GM19372 (cell line): ENCODE results near the gene SLC36A3.
"Not testable (repeated sequence)": the region's sequence is repeated elsewhere in the genome, so short reads cannot be mapped to it uniquely, and the experiment has no call there.

Experiments used
- ATAC-seq: cut with Tn5 transposase; IDR thresholded peaks from one replicate; pipeline ENCODE4 v1.9.1; 2021; ENCODE audit warnings: mild to moderate bottlenecking, low read depth, moderate library complexity; ENCODE audit not compliant: unreplicated experiment

The SLC36A3 gene

DNA sequence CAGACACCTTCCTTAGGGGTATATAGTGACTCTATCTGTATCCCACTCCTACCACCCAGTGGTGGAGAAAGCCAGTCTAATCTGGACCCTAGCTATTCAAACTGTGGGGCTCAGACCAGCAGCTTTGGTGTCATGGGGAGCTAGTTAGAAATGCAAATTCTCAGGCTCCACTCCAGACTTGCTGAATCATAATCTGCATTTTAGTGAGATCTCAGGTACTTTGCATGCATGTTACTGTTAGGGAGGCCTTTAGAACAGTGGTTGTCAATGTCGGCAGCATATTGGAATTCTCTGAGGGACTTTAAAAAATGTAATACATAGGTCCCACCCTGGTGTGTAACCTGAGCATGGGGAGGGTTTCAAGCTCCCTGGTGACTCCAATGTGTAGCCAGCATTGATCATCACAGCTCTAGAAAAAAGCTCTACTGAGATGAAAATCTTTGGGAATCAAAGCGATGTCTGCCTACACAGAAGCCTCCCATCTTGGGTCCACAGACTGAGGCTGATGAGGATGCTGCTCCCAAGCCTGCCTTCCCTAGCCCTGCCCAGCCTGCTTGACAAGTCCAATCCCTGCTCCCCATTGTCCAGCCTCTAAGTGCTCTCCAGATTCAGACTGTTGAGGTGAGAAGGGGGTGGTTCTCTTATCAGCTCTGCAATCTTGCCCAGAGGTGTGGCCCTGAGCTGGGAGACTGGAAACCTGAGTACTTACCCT is 62.5 kb downstream of the SLC36A3 start:
- no peak for ATAC-seq

DNA sequence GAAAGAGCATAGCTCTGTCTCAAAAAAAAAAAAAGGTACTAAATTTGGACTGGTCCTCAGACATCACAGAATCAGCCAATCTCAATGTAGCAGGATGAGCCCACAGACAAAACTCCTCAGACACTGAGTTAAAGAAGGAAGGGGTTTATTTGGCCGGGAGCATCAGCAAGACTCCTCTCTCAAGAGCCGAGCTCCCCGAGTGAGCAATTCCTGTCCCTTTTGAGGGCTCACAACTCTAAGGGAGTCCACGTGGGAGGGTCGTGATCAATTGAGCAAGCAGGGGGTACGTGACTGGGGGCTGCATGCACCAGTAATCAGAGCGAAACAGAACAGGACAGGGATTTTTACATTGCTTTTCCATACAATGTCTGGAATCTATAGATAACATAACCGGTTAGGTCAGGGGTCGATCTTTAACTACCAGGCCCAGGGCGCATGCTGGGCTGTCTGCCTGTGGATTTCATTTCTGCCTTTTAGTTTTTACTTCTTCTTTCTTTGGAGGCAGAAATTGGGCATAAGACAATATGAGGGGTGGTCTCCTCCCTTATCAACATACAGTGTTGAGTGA is 63.2 kb downstream of the SLC36A3 start:
- ATAC-seq = not testable (repeated sequence)

DNA sequence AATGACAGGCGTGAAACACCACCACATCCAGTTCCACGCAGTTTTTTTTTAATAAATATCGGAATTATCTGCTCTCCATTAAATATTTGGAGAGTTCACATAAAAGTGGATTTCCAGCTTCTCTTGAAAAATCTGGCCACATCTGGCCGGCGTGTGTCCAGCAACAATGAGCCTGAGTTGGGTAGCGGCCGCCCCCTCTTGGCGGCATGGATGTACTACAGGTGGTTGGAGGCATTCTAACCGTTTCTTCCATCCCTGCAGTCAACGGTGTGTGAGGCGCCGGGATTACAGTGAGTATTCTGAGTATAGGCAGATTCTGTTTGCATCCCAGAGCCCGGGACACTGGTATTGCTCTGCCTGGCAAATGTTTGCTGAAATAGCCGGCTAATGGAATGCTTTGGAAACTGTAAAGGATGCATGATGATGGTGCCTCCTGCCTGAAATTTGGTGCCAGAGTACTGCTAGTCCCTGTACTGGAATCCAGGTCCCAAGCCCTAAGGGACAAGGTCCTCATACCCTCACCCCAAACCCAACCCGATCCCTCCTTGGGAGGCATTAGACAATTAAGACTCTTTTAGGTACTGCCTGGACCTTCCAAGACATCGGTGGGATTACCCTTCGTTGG is 64.2 kb downstream of the SLC36A3 start:
- ATAC-seq = peak; percentile 52

DNA sequence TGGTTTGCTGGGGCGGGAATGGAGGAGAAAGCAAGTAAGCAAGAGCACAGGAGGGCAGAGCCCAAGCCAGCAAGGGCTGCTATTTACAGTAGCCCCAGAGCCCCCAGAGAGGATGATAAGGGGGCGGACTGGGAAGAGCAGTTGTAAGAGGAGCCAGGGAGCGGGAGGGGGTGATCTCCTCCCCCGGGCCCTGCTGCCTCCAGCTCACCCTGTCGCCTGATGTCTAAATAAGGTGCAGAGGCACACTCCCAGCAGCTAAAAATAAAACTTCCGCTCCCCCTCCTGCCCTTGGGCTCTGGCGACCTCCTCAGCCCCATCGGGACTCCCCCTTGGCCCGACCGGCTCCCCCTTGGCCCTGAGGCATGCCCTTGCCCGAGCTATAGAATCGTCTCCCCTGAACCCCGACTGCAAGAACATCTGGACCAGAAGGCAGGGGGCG is 65.2 kb downstream of the SLC36A3 start:
- ATAC-seq = peak; percentile 29

DNA sequence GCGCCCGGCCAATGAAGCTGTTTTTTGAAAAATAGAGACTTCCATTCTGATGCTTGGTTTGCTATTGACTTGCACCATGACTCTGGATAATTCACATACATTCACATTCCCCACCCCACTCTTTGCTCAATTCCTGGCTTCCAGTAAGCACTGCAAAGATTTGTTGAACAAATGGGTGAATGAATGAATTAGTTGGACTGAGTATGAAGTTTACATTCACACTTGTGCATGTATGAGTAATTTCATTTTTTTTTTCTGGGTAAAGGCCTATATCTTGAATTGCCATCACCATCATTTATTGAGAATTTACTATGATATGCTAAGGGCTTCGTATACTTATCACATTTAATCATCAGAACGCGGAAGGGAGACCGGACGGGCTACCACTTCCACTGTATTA is 65.9 kb downstream of the SLC36A3 start:
- no peak for ATAC-seq

DNA sequence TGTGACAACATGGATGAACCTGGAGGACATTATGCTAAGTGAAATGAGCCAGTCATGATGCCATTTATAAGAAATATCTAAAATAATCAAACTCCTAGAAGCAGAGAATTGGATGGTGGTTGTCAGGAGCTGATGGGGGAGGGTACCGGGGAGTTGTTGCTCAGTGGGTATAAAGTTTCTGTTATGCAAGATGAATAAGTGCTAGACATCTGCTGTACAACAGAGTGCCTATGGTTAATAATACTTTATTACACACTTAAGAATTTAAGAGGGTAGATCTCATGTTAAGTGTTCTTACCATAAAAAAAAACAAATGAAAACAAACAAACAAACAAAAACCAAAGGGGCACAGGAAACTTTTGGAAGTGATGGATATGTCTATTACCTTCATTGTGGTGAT is 66.7 kb downstream of the SLC36A3 start:
- no peak for ATAC-seq

DNA sequence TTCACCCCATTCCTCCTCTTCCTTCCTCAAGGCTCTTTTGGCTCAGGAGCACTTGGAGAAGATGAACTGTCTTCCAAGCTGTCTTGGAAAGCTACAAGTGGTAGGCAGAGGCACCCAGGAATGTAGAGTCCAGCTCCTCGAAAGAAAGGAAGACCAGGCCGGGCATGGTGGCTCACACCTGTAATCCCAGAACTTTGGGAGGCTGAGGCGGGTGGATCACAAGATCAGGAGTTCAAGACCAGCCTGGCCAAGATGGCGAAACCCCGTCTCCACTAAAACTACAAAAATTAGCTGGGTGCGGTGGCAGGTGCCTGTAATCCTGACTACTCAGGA is 68.4 kb downstream of the SLC36A3 start:
- ATAC-seq = not testable (repeated sequence)

DNA sequence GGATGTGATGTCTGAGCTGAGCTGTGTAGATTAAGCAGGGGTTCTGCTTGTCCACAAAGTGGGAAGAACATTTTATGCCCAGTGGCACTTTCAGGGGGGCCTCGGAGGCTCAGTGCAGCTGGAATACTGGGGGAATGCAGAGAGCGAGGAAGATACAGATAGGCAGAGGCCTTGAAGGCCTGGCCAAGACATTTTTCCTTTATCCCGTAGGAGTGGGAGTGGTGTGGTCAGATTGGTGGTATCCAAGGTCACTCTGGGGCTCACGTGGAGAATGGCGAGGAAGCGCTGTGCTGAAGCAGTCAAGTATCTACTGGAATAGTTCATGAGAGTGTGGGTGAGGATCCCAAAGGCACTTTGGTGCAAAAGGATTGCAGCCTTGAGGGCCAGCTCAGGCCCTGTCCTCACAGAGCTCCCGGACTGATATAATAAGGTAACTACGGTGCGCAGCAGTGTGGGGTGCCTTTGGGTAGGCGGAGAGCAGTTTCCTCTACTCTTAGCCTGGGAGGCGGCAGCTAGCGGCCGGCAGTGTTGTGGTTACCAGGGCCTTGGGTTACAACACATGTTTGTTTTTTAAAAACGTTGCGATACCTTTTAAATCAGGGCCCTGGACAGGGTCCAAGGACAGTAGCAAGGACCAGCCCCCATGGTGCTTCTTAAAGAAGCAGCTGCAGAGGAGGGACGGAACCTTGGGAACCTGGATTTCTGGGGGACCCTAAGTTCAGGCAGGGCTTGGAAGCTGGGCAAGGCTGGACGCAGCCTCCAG is 68.9 kb downstream of the SLC36A3 start:
- peak; percentile 79 for ATAC-seq

DNA sequence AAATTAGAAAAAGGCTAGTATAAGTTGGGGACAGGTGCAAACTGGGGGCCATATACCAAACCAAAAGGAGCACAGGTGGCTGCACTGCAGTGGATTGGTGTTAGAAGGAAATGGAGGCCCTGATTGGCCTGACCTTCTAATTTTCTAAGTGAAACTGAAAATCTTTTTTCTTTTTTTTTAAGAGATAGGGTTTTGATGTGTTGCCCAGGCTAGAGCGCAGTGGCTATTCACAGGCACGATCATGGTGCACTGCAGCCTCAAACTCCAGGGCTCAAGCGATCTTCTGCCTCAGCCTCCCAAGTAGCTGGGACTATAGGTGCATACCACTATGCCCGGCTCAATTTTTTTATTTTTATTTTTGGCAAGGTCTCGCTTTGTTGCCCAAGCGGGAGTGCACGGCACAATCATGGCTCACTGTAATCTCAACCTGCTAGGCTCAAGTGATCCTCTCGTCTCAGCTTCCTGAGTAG is 69.9 kb downstream of the SLC36A3 start:
- peak; percentile 42 for ATAC-seq

DNA sequence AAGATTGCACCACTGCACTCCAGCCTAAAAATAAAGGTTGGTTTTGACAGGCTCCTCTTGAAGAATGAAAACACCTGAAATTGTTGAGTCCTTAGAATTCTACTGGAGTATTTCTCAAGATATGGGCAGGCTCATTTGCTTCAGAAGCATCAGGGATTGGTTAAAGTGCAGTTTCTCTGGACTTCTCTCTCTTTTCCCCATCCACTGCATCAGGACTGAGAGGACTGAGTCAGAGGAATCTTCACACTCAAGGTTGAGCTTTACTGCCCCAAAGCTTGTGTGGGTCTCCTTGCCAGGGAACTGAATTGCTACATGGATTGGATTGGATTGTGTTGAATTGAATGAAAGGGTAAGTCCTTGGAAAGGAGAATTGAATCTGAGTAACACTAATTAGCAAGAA is 72.2 kb downstream of the SLC36A3 start:
- no peak for ATAC-seq

DNA sequence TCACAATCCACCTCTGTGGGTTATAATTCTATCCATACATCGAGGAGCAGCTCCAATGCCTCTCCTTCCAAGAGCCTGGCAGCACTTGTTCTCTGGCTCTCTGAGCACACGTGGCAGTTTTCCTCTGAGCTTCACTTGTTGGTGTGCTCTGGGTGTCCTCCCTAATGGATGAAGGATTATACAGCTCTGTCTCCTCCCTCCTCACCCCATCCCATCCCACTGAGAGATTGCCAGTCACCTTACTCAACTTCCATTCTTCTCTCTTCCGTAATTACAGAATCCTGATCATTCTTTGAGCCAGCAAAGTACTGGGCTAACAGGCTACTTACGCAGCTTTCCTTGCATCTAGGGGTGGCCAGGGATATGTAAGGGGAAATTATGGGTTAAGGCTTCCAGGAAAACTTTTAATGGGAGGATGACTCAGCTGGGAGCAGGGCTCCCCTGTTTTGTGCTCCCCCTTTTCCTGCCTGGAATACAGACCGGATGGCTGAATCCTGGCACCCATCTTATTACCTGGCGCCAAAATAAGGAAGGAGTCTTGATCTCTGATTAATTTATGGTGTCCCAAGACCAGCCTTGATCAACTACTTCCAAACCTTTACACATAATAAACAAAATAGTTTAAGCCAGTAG is 73.4 kb downstream of the SLC36A3 start:
- ATAC-seq = no peak

DNA sequence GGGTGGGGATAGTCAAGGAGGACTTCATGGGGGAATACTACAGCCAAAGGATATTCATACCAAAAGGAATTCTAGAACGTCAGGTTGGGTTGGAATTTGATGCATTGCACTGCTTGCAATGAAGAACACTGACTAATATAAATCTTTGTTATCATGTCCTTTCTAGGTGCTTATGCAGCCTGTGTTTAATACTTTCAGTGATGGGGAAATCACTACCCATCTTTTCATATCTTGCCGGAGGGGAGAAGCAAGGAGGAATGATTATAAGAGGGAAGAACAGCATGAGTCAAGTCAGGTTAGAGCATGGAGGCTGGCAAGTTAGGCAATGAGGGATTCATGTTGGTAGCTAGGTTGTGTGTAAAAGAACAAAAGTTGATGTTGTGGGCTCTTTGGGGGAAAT is 74.6 kb downstream of the SLC36A3 start:
- no peak for ATAC-seq

DNA sequence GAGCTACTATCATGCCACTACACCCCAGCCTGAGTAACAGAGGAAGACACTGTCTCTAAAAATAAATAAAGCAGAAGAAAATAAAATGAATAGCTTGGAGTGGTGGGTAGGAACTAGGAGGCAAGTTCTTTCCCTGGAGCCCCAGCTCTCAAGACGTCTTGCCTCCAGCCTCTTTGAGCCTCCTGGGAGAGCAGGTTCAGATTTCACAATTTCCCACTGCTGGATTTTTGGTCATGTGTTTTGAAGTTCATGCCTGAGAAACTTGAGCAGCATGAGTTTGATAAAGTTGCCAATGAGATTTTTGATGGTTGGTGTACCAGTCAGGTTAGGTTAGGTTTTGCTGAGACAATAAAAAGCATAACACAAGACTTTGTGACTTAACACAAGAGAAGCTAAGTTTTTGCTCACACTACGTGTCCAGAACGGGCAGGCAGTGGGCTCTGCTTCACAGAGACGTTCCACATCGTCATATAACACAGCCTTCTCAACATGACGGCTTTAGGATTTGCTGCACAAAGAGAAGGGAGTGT is 75.6 kb downstream of the SLC36A3 start:
- ATAC-seq = no peak
